Measurements from ENCODE around the gene FBXW7. TPM values are rescaled to one million over a fixed set of nuclear protein-coding genes. Genes with fewer than 3 reads are reported as not detected.
A peak's percentile ranks its signal among the peaks of the same experiment; 100 is the strongest.

The FBXW7 gene
- polyA plus RNA-seq, 1 donor from 2014 or later: 55.7 TPM

- no peak for TF ChIP-seq EZH2 (IDR thresholded peaks at IDR 0.05; ENCODE audit: borderline replicate concordance, insufficient read depth, low read length, poor library complexity, severe bottlenecking)
- TF ChIP-seq RAD21 (conservative IDR thresholded peaks at IDR 0.05): peak; percentile 62
- TF ChIP-seq MXI1 (conservative IDR thresholded peaks at IDR 0.05; ENCODE audit: poor library complexity, severe bottlenecking): no peak
Observed at GRCh38 chr4:152398060-152398459, 137.8 kb downstream of the FBXW7 start (continued).

- no peaks in the 10 kb centered on the region for H3K9me2 ChIP-seq (ENCODE audit: insufficient read depth, low read length)
- no peak overlapping the region for H3K27ac ChIP-seq (ENCODE audit: low read length)
- TF ChIP-seq REST (IDR thresholded peaks at IDR 0.05; ENCODE audit: borderline replicate concordance) (no peak), EP300 (conservative IDR thresholded peaks at IDR 0.05; ENCODE audit: poor library complexity, severe bottlenecking) (no peak), MXI1 (conservative IDR thresholded peaks at IDR 0.05; ENCODE audit: poor library complexity, severe bottlenecking) (no peak), POLR2AphosphoS5 (IDR thresholded peaks at IDR 0.05) (no peak), CTCF (IDR thresholded peaks at IDR 0.05; ENCODE audit: poor library complexity, severe bottlenecking) (no peak), SMC3 (conservative IDR thresholded peaks at IDR 0.05; ENCODE audit: poor library complexity) (no peak), TAF1 (IDR thresholded peaks at IDR 0.05; ENCODE audit: low read depth) (no peak), EZH2 (IDR thresholded peaks at IDR 0.05; ENCODE audit: borderline replicate concordance, insufficient read depth, low read length, poor library complexity, severe bottlenecking) (no peak), RAD21 (conservative IDR thresholded peaks at IDR 0.05) (no peak)
- no peaks in the 10 kb centered on the region for H3F3A ChIP-seq (ENCODE audit: insufficient read depth, low read length, poor library complexity, severe bottlenecking)
- no peaks in the 10 kb centered on the region for H3K9me3 ChIP-seq (ENCODE audit: low read length)
- no peaks in the 10 kb centered on the region for H3K27me3 ChIP-seq (ENCODE audit: insufficient read depth, low read depth, low read length)
- H3K9ac ChIP-seq (ENCODE audit: low read length): no peak overlapping the region
- no peak overlapping the region for H3K4me3 ChIP-seq (ENCODE audit: low read length)
- no peaks in the 10 kb centered on the region for H3K36me3 ChIP-seq (ENCODE audit: insufficient read depth, low read length)
- H3K4me2 ChIP-seq (ENCODE audit: low read length): no peak overlapping the region
- no peaks in the 10 kb centered on the region for H4K20me1 ChIP-seq (ENCODE audit: insufficient read depth)
- no peak overlapping the region for H2AFZ ChIP-seq (ENCODE audit: low read depth, low read length)
- H3K79me2 ChIP-seq (replicated peaks; ENCODE audit: insufficient read depth, low read length): no peaks in the 10 kb centered on the region
Observed at GRCh38 chr4:152394791-152395190, 141.1 kb downstream of the FBXW7 start.

GRCh38 chr4:152392079-152392478 is 143.8 kb downstream of the FBXW7 start:
- no peak overlapping the region for H3K4me2 ChIP-seq (ENCODE audit: low read length)

More at GRCh38 chr4:152392079-152392478, 143.8 kb downstream of the FBXW7 start:
- Histone ChIP-seq H4K20me1 (ENCODE audit: insufficient read depth) (no peaks in the 10 kb centered on the region), H3K36me3 (ENCODE audit: insufficient read depth, low read length) (no peaks in the 10 kb centered on the region), H3K27ac (ENCODE audit: low read length) (no peak overlapping the region), H3F3A (ENCODE audit: insufficient read depth, low read length, poor library complexity, severe bottlenecking) (no peaks in the 10 kb centered on the region), H3K27me3 (ENCODE audit: insufficient read depth, low read depth, low read length) (no peaks in the 10 kb centered on the region), H3K9ac (ENCODE audit: low read length) (no peak overlapping the region), H2AFZ (ENCODE audit: low read depth, low read length) (no peak overlapping the region), H3K9me3 (ENCODE audit: low read length) (no peaks in the 10 kb centered on the region), H3K79me2 (replicated peaks; ENCODE audit: insufficient read depth, low read length) (no peaks in the 10 kb centered on the region), H3K9me2 (ENCODE audit: insufficient read depth, low read length) (no peaks in the 10 kb centered on the region), H3K4me3 (ENCODE audit: low read length) (no peak overlapping the region)
- TF ChIP-seq POLR2AphosphoS5 (IDR thresholded peaks at IDR 0.05) (no peak), RAD21 (conservative IDR thresholded peaks at IDR 0.05) (no peak), CTCF (IDR thresholded peaks at IDR 0.05; ENCODE audit: poor library complexity, severe bottlenecking) (no peak)

Data from neural cell (in vitro differentiated cells).